ENCODE measurements around the gene CYFIP1.

DNA sequence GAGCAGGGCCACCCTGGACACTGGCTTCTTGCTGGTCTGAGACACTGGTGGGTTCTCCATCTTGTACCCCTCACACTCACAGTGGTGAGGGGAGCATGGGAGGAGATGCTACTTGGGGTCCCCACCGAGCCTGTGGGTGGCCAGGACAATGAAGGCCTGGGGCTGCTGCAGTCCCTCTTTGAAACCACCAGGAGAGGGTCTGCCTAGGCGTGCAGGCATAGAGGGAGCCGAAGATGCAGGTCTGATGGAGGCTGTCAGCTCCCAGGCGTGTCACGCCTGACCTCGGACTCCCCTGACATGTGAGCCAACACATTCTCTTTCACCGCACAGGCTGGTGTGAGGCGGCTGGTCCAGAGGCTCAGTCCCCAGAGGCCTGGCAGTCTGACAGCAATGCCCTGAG, 102.6 kb downstream of the CYFIP1 start:
- no peak for TF ChIP-seq MYC (IDR thresholded peaks at IDR 0.05; ENCODE audit: low read depth, low read length)
- TF ChIP-seq, protein P1, sequence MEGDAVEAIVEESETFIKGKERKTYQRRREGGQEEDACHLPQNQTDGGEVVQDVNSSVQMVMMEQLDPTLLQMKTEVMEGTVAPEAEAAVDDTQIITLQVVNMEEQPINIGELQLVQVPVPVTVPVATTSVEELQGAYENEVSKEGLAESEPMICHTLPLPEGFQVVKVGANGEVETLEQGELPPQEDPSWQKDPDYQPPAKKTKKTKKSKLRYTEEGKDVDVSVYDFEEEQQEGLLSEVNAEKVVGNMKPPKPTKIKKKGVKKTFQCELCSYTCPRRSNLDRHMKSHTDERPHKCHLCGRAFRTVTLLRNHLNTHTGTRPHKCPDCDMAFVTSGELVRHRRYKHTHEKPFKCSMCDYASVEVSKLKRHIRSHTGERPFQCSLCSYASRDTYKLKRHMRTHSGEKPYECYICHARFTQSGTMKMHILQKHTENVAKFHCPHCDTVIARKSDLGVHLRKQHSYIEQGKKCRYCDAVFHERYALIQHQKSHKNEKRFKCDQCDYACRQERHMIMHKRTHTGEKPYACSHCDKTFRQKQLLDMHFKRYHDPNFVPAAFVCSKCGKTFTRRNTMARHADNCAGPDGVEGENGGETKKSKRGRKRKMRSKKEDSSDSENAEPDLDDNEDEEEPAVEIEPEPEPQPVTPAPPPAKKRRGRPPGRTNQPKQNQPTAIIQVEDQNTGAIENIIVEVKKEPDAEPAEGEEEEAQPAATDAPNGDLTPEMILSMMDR (IDR thresholded peaks at IDR 0.05; ENCODE audit: low read depth, low read length): no peak
- TF ChIP-seq POLR2A (IDR thresholded peaks at IDR 0.05; ENCODE audit: extremely low read depth, insufficient read length): no peak

Measured in NB4 (cell line).